ENCODE measurements around the gene MYO1D.

The MYO1D gene

GRCh38 chr17:32672711-32673110 lies 204.2 kb downstream of the MYO1D start:
- Histone ChIP-seq H3K4me3 (ENCODE audit: low read length) (no peak overlapping the region), H3K4me1 (ENCODE audit: low read length) (peaks cover 13% of the 10 kb centered on the region), H3K9me3 (replicated peaks; ENCODE audit: insufficient read depth, low read length) (no peaks in the 10 kb centered on the region), H3K4me2 (ENCODE audit: low read depth, low read length) (no peak overlapping the region), H3K27ac (ENCODE audit: low read length) (no peak overlapping the region), H4K20me1 (ENCODE audit: insufficient read depth, low read length) (no peaks in the 10 kb centered on the region), H3K27me3 (replicated peaks; ENCODE audit: insufficient read depth, low read length) (no peaks in the 10 kb centered on the region), H3K9me2 (replicated peaks; ENCODE audit: insufficient read depth, low read length) (no peaks in the 10 kb centered on the region), H3K79me2 (ENCODE audit: low read length) (no peaks in the 10 kb centered on the region), H3K9ac (ENCODE audit: low read length) (no peak overlapping the region), H2AFZ (ENCODE audit: low read length) (no peak overlapping the region), H3K36me3 (replicated peaks; ENCODE audit: insufficient read depth, low read length) (no peaks in the 10 kb centered on the region), H3F3A (ENCODE audit: insufficient read depth, low read length) (0 out of 2 replicates have a peak, but pooled peaks cover 7% of the 10 kb centered on the region)
- TF ChIP-seq EZH2phosphoT487 (IDR thresholded peaks at IDR 0.05; ENCODE audit: low read length), result no peak
- TF ChIP-seq EZH2 (optimal IDR thresholded peaks at IDR 0.05; ENCODE audit: low read depth, low read length), result no peak
- TF ChIP-seq CTCF (IDR thresholded peaks at IDR 0.05; ENCODE audit: low read length), result no peak
- DNase-seq, result no peak

- DNase-seq, result no peak
- H3K27me3 ChIP-seq (replicated peaks; ENCODE audit: insufficient read depth, low read length), result no peaks in the 10 kb centered on the region
- H3K27ac ChIP-seq (ENCODE audit: low read length), result no peak overlapping the region
- H3K9me2 ChIP-seq (replicated peaks; ENCODE audit: insufficient read depth, low read length), result no peaks in the 10 kb centered on the region
- no peaks in the 10 kb centered on the region for H3K9me3 ChIP-seq (replicated peaks; ENCODE audit: insufficient read depth, low read length)
- no peak overlapping the region for H2AFZ ChIP-seq (ENCODE audit: low read length)
- H3K9ac ChIP-seq (ENCODE audit: low read length), result no peak overlapping the region
- H3K36me3 ChIP-seq (replicated peaks; ENCODE audit: insufficient read depth, low read length), result no peaks in the 10 kb centered on the region
- H4K20me1 ChIP-seq (ENCODE audit: insufficient read depth, low read length), result no peaks in the 10 kb centered on the region
- H3K4me2 ChIP-seq (ENCODE audit: low read depth, low read length), result no peak overlapping the region
- TF ChIP-seq EZH2phosphoT487 (IDR thresholded peaks at IDR 0.05; ENCODE audit: low read length), result no peak
- TF ChIP-seq CTCF (IDR thresholded peaks at IDR 0.05; ENCODE audit: low read length), result no peak
- TF ChIP-seq EZH2 (optimal IDR thresholded peaks at IDR 0.05; ENCODE audit: low read depth, low read length), result no peak
- no peaks in the 10 kb centered on the region for H3K79me2 ChIP-seq (ENCODE audit: low read length)
- 0 out of 2 replicates have a peak, but pooled peaks cover 7% of the 10 kb centered on the region for H3F3A ChIP-seq (ENCODE audit: insufficient read depth, low read length)
- H3K4me3 ChIP-seq (ENCODE audit: low read length), result no peak overlapping the region
- peaks cover 13% of the 10 kb centered on the region for H3K4me1 ChIP-seq (ENCODE audit: low read length)
These were observed 205.0 kb downstream of the MYO1D start for GRCh38 chr17:32671896-32672295.

- Histone ChIP-seq H3K79me2 (ENCODE audit: low read length) (no peaks in the 10 kb centered on the region), H3F3A (ENCODE audit: insufficient read depth, low read length) (0 out of 2 replicates have a peak, but pooled peaks cover 2% of the 10 kb centered on the region), H3K4me3 (ENCODE audit: low read length) (no peak overlapping the region), H3K27me3 (replicated peaks; ENCODE audit: insufficient read depth, low read length) (no peaks in the 10 kb centered on the region), H4K20me1 (ENCODE audit: insufficient read depth, low read length) (no peaks in the 10 kb centered on the region), H3K27ac (ENCODE audit: low read length) (no peak overlapping the region), H2AFZ (ENCODE audit: low read length) (no peak overlapping the region), H3K9me3 (replicated peaks; ENCODE audit: insufficient read depth, low read length) (no peaks in the 10 kb centered on the region), H3K36me3 (replicated peaks; ENCODE audit: insufficient read depth, low read length) (no peaks in the 10 kb centered on the region), H3K9me2 (replicated peaks; ENCODE audit: insufficient read depth, low read length) (no peaks in the 10 kb centered on the region), H3K4me2 (ENCODE audit: low read depth, low read length) (no peak overlapping the region), H3K9ac (ENCODE audit: low read length) (no peak overlapping the region), H3K4me1 (ENCODE audit: low read length) (peaks cover 9% of the 10 kb centered on the region; the same call in 1 of the 2 replicates)
- TF ChIP-seq CTCF (IDR thresholded peaks at IDR 0.05; ENCODE audit: low read length) (no peak), EZH2phosphoT487 (IDR thresholded peaks at IDR 0.05; ENCODE audit: low read length) (no peak), EZH2 (optimal IDR thresholded peaks at IDR 0.05; ENCODE audit: low read depth, low read length) (no peak)
- no peak for DNase-seq
These were observed 211.9 kb downstream of the MYO1D start for GRCh38 chr17:32664936-32665583.

Data from MM.1S (cell line).